HFF-Myc (cell line): ENCODE measurements around the gene SSNA1.
"Not testable (repeated sequence)": the region's sequence is repeated elsewhere in the genome, so short reads cannot be mapped to it uniquely, and the experiment has no call there.

Experiments
- DNase-seq: peaks from one replicate; pipeline ENCODE4 v3.0.0-alpha.2; 2011; ENCODE audit warnings: low read depth; ENCODE audit errors: extremely low read depth
- H3K4me3 ChIP-seq: replicated peaks from 2 replicates; pipeline ENCODE4 v1.5.1; 2011; ENCODE audit warnings: low read depth, mild to moderate bottlenecking, control low read depth, low read length
- TF ChIP-seq, protein P1 (sequence below): IDR thresholded peaks from 2 replicates; pipeline ENCODE4 v1.5.1; 2012; ENCODE audit warnings: mild to moderate bottlenecking, low read depth, low read length, control low read depth; ENCODE audit errors: missing control alignments

The SSNA1 gene

DNA sequence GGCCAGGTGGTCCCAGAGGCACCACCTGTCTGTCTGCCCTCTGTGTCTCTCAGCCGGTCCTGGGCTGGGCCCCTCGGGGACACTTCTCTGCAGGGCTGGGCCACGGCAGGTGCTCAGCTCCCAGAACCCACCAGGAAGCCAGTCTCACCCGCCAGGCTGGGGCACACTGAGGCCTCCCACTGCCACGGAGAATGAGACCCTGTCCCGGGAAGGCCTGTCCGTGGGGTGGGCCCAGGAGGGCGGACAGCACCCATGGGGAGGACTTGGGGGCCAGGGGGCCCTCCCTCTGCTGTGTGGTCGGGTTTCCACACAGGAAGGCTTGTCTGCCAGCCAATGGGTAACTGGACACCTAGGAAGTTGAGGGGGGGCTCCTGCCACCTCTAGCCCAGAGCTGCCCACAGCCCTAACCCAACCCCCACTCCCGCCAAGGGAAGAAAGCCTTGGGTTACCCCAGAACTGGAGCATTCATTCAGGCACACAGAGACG, 48.5 kb downstream of the SSNA1 start:
- no peak overlapping the region for H3K4me3 ChIP-seq
- no peak for DNase-seq
- TF ChIP-seq, protein P1, sequence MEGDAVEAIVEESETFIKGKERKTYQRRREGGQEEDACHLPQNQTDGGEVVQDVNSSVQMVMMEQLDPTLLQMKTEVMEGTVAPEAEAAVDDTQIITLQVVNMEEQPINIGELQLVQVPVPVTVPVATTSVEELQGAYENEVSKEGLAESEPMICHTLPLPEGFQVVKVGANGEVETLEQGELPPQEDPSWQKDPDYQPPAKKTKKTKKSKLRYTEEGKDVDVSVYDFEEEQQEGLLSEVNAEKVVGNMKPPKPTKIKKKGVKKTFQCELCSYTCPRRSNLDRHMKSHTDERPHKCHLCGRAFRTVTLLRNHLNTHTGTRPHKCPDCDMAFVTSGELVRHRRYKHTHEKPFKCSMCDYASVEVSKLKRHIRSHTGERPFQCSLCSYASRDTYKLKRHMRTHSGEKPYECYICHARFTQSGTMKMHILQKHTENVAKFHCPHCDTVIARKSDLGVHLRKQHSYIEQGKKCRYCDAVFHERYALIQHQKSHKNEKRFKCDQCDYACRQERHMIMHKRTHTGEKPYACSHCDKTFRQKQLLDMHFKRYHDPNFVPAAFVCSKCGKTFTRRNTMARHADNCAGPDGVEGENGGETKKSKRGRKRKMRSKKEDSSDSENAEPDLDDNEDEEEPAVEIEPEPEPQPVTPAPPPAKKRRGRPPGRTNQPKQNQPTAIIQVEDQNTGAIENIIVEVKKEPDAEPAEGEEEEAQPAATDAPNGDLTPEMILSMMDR, result no peak

- no peak for DNase-seq
- no peak overlapping the region for H3K4me3 ChIP-seq
- TF ChIP-seq, protein P1, result no peak
Measured at GRCh38 chr9:137237759-137238726, 49.6 kb downstream of the SSNA1 start.

GRCh38 chr9:137239541-137240200, 51.2 kb downstream of the SSNA1 start:
- DNase-seq, result not testable (repeated sequence)
- H3K4me3 ChIP-seq, result peak overlapping the region; percentile 57
